ENCODE results near the gene ITGA6. TPM values are rescaled to one million over a fixed set of nuclear protein-coding genes. Genes with fewer than 3 reads are reported as not detected.

ITGA6 gene
- total and polyA plus RNA-seq, 2 experiments from 2014 or later = 16.7 to 64.8 TPM

- Histone ChIP-seq H3K79me2 (no peaks in the 10 kb centered on the region), H3K9me3 (ENCODE audit: low read depth) (no peaks in the 10 kb centered on the region), H3K4me2 (no peak overlapping the region), H2AFZ (no peak overlapping the region), H3K4me1 (ENCODE audit: insufficient read depth) (no peaks in the 10 kb centered on the region), H3K4me3 (no peak overlapping the region), H3K27me3 (no peaks in the 10 kb centered on the region), H4K20me1 (ENCODE audit: insufficient read depth, poor library complexity, severe bottlenecking) (no peaks in the 10 kb centered on the region), H3K9me2 (replicated peaks; ENCODE audit: insufficient read depth) (no peaks in the 10 kb centered on the region), H3K36me3 (replicated peaks; ENCODE audit: insufficient read depth, low read depth) (no peaks in the 10 kb centered on the region), H3K27ac (no peak overlapping the region)
- 92% methylated on average over 1 of the region's 1 CpG for WGBS (ENCODE audit: low lambda C conversion rate, missing lambda C conversion rate)
- no peak for TF ChIP-seq EZH2phosphoT487 (IDR thresholded peaks at IDR 0.05; ENCODE audit: low read depth, severe bottlenecking, unreplicated experiment)
- no peak for TF ChIP-seq EZH2 (IDR thresholded peaks at IDR 0.05; ENCODE audit: borderline replicate concordance)
- no peak for TF ChIP-seq CTCF (IDR thresholded peaks at IDR 0.05; ENCODE audit: poor library complexity)
- DNase-seq (ENCODE audit: low spot score) = no peak
Observed at GRCh38 chr2:172404824-172405223, 22.6 kb upstream of the ITGA6 start.

- no peaks in the 10 kb centered on the region for H3K4me1 ChIP-seq (ENCODE audit: insufficient read depth)
- TF ChIP-seq EZH2phosphoT487 (IDR thresholded peaks at IDR 0.05; ENCODE audit: low read depth, severe bottlenecking, unreplicated experiment) (no peak), EZH2 (IDR thresholded peaks at IDR 0.05; ENCODE audit: borderline replicate concordance) (no peak), CTCF (IDR thresholded peaks at IDR 0.05; ENCODE audit: poor library complexity) (no peak)
- H3K4me2 ChIP-seq = no peak overlapping the region
- H4K20me1 ChIP-seq (ENCODE audit: insufficient read depth, poor library complexity, severe bottlenecking) = no peaks in the 10 kb centered on the region
- WGBS (ENCODE audit: low lambda C conversion rate, missing lambda C conversion rate) = 96% methylated on average over 4 of the region's 4 CpGs
- no peaks in the 10 kb centered on the region for H3K36me3 ChIP-seq (replicated peaks; ENCODE audit: insufficient read depth, low read depth)
- H3K27ac ChIP-seq = no peak overlapping the region
- H3K4me3 ChIP-seq = no peak overlapping the region
- no peak for DNase-seq (ENCODE audit: low spot score)
- H2AFZ ChIP-seq = no peak overlapping the region
- H3K79me2 ChIP-seq = no peaks in the 10 kb centered on the region
- no peaks in the 10 kb centered on the region for H3K9me3 ChIP-seq (ENCODE audit: low read depth)
- no peaks in the 10 kb centered on the region for H3K9me2 ChIP-seq (replicated peaks; ENCODE audit: insufficient read depth)
- no peaks in the 10 kb centered on the region for H3K27me3 ChIP-seq
Observed at GRCh38 chr2:172405673-172406072, 21.7 kb upstream of the ITGA6 start.

- 70% methylated on average over 4 of the region's 4 CpGs for WGBS (ENCODE audit: low lambda C conversion rate, missing lambda C conversion rate)
- H3K4me2 ChIP-seq = no peak overlapping the region
- H3K36me3 ChIP-seq (replicated peaks; ENCODE audit: insufficient read depth, low read depth) = no peaks in the 10 kb centered on the region
- H4K20me1 ChIP-seq (ENCODE audit: insufficient read depth, poor library complexity, severe bottlenecking) = no peaks in the 10 kb centered on the region
- TF ChIP-seq EZH2phosphoT487 (IDR thresholded peaks at IDR 0.05; ENCODE audit: low read depth, severe bottlenecking, unreplicated experiment) = no peak
- no peak for TF ChIP-seq EZH2 (IDR thresholded peaks at IDR 0.05; ENCODE audit: borderline replicate concordance)
- TF ChIP-seq CTCF (IDR thresholded peaks at IDR 0.05; ENCODE audit: poor library complexity) = no peak
- H3K27me3 ChIP-seq = no peaks in the 10 kb centered on the region
- no peaks in the 10 kb centered on the region for H3K9me2 ChIP-seq (replicated peaks; ENCODE audit: insufficient read depth)
- no peaks in the 10 kb centered on the region for H3K4me1 ChIP-seq (ENCODE audit: insufficient read depth)
- H3K4me3 ChIP-seq = no peak overlapping the region
- H2AFZ ChIP-seq = no peak overlapping the region
- H3K9me3 ChIP-seq (ENCODE audit: low read depth) = no peaks in the 10 kb centered on the region
- no peak for DNase-seq (ENCODE audit: low spot score)
- H3K79me2 ChIP-seq = no peaks in the 10 kb centered on the region
- no peak overlapping the region for H3K27ac ChIP-seq
Observed at GRCh38 chr2:172408143-172408766, 19.1 kb upstream of the ITGA6 start.
